Measurements from ENCODE around the gene MIXL1.

DNA sequence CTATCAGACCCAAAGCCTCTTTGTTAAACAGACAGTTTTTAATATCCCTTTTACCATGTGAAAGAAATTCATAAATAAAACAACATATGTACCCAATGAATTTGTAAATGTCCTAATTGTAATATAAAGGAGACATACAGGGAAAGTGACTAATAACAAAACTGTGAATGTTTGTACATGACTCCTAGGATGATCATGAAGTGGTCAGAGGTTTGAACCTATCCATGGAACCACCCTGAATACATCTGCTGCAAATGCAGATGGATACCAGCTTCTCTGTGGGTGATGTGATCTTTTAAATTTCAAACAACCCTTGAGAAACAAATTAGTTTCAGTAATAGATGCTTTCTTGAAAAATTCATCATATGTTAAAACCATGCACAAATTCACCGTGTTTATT, 20.2 kb upstream of the MIXL1 start:
- TF ChIP-seq, protein P1, sequence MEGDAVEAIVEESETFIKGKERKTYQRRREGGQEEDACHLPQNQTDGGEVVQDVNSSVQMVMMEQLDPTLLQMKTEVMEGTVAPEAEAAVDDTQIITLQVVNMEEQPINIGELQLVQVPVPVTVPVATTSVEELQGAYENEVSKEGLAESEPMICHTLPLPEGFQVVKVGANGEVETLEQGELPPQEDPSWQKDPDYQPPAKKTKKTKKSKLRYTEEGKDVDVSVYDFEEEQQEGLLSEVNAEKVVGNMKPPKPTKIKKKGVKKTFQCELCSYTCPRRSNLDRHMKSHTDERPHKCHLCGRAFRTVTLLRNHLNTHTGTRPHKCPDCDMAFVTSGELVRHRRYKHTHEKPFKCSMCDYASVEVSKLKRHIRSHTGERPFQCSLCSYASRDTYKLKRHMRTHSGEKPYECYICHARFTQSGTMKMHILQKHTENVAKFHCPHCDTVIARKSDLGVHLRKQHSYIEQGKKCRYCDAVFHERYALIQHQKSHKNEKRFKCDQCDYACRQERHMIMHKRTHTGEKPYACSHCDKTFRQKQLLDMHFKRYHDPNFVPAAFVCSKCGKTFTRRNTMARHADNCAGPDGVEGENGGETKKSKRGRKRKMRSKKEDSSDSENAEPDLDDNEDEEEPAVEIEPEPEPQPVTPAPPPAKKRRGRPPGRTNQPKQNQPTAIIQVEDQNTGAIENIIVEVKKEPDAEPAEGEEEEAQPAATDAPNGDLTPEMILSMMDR (IDR thresholded peaks at IDR 0.05): no peak
- no peak for TF ChIP-seq POLR2AphosphoS5 (IDR thresholded peaks at IDR 0.05)
- TF ChIP-seq POLR2A (IDR thresholded peaks at IDR 0.05): no peak
- no peak for TF ChIP-seq EP300 (IDR thresholded peaks at IDR 0.05)

Measured in upper lobe of left lung (tissue), 4 donors.